ENCODE data around the gene PLXNA4.

PLXNA4 gene

GRCh38 chr7:132497098-132497497 lies 79.2 kb downstream of the PLXNA4 start:
- no peaks in the 10 kb centered on the region for H3K36me3 ChIP-seq (ENCODE audit: control insufficient read depth, low read length)
- H3K4me2 ChIP-seq (ENCODE audit: low read length): no peak overlapping the region
- H3K79me2 ChIP-seq (ENCODE audit: control insufficient read depth, low read length): no peaks in the 10 kb centered on the region
- H3F3A ChIP-seq (ENCODE audit: control insufficient read depth, insufficient read depth): no peaks in the 10 kb centered on the region
- TF ChIP-seq EZH2phosphoT487 (IDR thresholded peaks at IDR 0.05; ENCODE audit: borderline replicate concordance, low read length): no peak
- TF ChIP-seq, protein P1, sequence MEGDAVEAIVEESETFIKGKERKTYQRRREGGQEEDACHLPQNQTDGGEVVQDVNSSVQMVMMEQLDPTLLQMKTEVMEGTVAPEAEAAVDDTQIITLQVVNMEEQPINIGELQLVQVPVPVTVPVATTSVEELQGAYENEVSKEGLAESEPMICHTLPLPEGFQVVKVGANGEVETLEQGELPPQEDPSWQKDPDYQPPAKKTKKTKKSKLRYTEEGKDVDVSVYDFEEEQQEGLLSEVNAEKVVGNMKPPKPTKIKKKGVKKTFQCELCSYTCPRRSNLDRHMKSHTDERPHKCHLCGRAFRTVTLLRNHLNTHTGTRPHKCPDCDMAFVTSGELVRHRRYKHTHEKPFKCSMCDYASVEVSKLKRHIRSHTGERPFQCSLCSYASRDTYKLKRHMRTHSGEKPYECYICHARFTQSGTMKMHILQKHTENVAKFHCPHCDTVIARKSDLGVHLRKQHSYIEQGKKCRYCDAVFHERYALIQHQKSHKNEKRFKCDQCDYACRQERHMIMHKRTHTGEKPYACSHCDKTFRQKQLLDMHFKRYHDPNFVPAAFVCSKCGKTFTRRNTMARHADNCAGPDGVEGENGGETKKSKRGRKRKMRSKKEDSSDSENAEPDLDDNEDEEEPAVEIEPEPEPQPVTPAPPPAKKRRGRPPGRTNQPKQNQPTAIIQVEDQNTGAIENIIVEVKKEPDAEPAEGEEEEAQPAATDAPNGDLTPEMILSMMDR (IDR thresholded peaks at IDR 0.05; ENCODE audit: low read depth, low read length, poor library complexity, severe bottlenecking): no peak
- no peaks in the 10 kb centered on the region for H3K9me3 ChIP-seq (ENCODE audit: control insufficient read depth, insufficient read depth, low read length)
- H3K27me3 ChIP-seq (ENCODE audit: control insufficient read depth, low read length): no peaks in the 10 kb centered on the region
- H3K4me3 ChIP-seq (ENCODE audit: low read length): no peak overlapping the region
- H3K4me1 ChIP-seq (ENCODE audit: control insufficient read depth, low read length): no peaks in the 10 kb centered on the region
- no peaks in the 10 kb centered on the region for H4K20me1 ChIP-seq (ENCODE audit: control insufficient read depth, insufficient read depth, low read depth, low read length)
- no peak overlapping the region for H3K27ac ChIP-seq (ENCODE audit: low read depth, low read length)
- H3K9me2 ChIP-seq (replicated peaks; ENCODE audit: control insufficient read depth, low read length): no peaks in the 10 kb centered on the region

DNA sequence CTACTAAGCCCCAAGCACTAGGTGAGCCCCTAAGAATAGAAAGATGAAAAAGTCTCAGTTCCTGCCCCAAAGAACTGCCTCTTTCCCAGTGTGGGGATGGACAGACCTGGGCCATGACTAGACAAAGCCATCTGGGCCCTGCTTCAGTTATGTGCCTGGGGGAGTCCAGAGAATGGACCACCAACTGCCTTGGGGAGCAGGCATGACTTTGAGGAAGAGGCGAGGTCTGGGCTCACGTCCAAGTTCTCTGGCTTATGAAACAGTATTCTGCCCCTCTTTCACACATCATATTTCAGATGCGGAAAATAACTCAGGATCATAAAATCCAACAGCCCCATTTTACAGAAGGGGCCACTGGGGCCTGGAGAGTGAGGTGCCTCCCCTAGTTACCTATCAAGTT lies 80.3 kb downstream of the PLXNA4 start:
- Histone ChIP-seq H3K9me2 (replicated peaks; ENCODE audit: control insufficient read depth, low read length) (no peaks in the 10 kb centered on the region), H3K79me2 (ENCODE audit: control insufficient read depth, low read length) (no peaks in the 10 kb centered on the region), H3K27ac (ENCODE audit: low read depth, low read length) (no peak overlapping the region), H3K4me1 (ENCODE audit: control insufficient read depth, low read length) (no peaks in the 10 kb centered on the region), H3K4me3 (ENCODE audit: low read length) (no peak overlapping the region), H3K27me3 (ENCODE audit: control insufficient read depth, low read length) (no peaks in the 10 kb centered on the region), H3F3A (ENCODE audit: control insufficient read depth, insufficient read depth) (no peaks in the 10 kb centered on the region), H3K36me3 (ENCODE audit: control insufficient read depth, low read length) (no peaks in the 10 kb centered on the region), H3K9me3 (ENCODE audit: control insufficient read depth, insufficient read depth, low read length) (no peaks in the 10 kb centered on the region), H3K4me2 (ENCODE audit: low read length) (no peak overlapping the region), H4K20me1 (ENCODE audit: control insufficient read depth, insufficient read depth, low read depth, low read length) (no peaks in the 10 kb centered on the region)
- no peak for TF ChIP-seq EZH2phosphoT487 (IDR thresholded peaks at IDR 0.05; ENCODE audit: borderline replicate concordance, low read length)
- TF ChIP-seq, protein P1 (IDR thresholded peaks at IDR 0.05; ENCODE audit: low read depth, low read length, poor library complexity, severe bottlenecking): no peak

DNA sequence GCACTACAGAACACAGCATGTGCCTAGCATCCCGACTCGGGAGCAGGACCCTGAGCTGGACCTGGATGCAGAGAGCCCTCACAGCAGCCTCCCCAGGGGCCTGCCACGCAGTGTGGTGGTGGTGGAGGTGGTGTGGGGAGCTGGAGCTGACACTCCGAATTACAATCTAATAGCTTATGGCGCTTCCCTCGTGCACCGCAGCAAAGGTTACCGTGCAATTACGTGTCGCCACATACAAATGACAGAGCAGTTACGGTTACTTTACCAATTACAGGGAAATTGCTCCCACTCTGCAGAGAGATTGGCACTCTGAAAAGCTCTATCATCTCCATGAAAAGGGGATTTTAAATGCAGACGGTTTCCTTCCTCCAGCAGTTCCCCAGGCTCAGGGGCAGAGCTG lies 81.8 kb downstream of the PLXNA4 start:
- Histone ChIP-seq H3K27ac (ENCODE audit: low read depth, low read length) (no peak overlapping the region), H3K36me3 (ENCODE audit: control insufficient read depth, low read length) (no peaks in the 10 kb centered on the region), H3F3A (ENCODE audit: control insufficient read depth, insufficient read depth) (no peaks in the 10 kb centered on the region), H3K9me3 (ENCODE audit: control insufficient read depth, insufficient read depth, low read length) (no peaks in the 10 kb centered on the region), H3K4me3 (ENCODE audit: low read length) (no peak overlapping the region), H3K4me2 (ENCODE audit: low read length) (no peak overlapping the region), H3K79me2 (ENCODE audit: control insufficient read depth, low read length) (no peaks in the 10 kb centered on the region), H4K20me1 (ENCODE audit: control insufficient read depth, insufficient read depth, low read depth, low read length) (no peaks in the 10 kb centered on the region), H3K4me1 (ENCODE audit: control insufficient read depth, low read length) (no peaks in the 10 kb centered on the region), H3K27me3 (ENCODE audit: control insufficient read depth, low read length) (no peaks in the 10 kb centered on the region), H3K9me2 (replicated peaks; ENCODE audit: control insufficient read depth, low read length) (no peaks in the 10 kb centered on the region)
- TF ChIP-seq EZH2phosphoT487 (IDR thresholded peaks at IDR 0.05; ENCODE audit: borderline replicate concordance, low read length): no peak
- TF ChIP-seq, protein P1 (IDR thresholded peaks at IDR 0.05; ENCODE audit: low read depth, low read length, poor library complexity, severe bottlenecking): no peak

All from DOHH2 (cell line).